HG03039 (cell line): ENCODE results near the gene CTDSPL.
"Not testable (repeated sequence)": the region's sequence is repeated elsewhere in the genome, so short reads cannot be mapped to it uniquely, and the experiment has no call there.

Experiments
- ATAC-seq: cut with Tn5 transposase; IDR thresholded peaks from one replicate; pipeline ENCODE4 v1.9.1; 2021; ENCODE audit warnings: mild to moderate bottlenecking, moderate library complexity; ENCODE audit not compliant: unreplicated experiment

The CTDSPL gene, protein sequence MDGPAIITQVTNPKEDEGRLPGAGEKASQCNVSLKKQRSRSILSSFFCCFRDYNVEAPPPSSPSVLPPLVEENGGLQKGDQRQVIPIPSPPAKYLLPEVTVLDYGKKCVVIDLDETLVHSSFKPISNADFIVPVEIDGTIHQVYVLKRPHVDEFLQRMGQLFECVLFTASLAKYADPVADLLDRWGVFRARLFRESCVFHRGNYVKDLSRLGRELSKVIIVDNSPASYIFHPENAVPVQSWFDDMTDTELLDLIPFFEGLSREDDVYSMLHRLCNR

DNA sequence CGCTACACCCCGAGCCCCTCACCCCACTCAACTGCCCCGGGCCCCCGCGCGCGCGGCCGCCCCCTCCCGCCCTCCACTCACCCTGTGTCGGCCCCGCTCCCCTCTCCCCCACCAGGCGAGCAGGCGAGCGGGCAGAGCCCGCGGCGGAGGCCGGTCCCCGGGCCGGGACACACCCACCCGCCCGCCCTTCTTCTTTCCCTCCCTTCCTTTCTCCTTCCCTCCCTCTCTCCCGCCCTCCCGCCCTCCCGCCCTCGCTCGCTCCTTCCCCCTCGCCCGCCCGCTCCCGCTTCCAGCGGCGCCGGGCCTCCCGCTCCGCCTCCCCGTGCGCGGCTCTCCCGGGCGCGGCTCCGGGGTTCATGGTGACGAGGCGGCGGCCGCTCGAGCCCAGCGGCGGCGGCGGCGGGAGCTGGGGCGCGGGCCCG is at the start of gene CTDSPL:
Gene CTDSPL (plus strand): TSS at position 261 of the 422 bp plus-strand sequence. CDS start 320 bp downstream, outside the sequence.
- ATAC-seq = no peak

- ATAC-seq = no peak
These were observed 49.2 kb upstream of the CTDSPL start for GRCh38 chr3:37812499-37812896.

DNA sequence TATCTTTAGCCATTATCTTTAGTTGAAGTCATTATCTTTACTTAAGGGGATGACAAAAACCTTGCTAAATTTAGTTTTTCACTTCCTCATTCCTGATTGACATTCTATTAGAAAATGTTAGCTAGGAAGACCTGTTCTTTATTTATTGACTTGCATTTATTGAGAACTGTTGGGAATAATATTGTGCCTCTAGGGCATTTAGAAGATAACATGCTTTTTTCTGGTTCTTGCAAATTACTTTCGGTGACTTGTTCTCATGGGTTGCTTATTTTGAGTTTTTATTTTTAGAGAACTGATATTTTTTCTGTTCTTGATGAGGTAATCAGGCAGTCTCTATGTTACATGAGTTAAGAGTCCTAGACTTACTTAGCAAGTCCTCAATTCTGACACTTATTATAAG is 48.3 kb upstream of the CTDSPL start:
- ATAC-seq = no peak

- no peak for ATAC-seq
These were observed 47.1 kb upstream of the CTDSPL start for GRCh38 chr3:37814547-37814946.

DNA sequence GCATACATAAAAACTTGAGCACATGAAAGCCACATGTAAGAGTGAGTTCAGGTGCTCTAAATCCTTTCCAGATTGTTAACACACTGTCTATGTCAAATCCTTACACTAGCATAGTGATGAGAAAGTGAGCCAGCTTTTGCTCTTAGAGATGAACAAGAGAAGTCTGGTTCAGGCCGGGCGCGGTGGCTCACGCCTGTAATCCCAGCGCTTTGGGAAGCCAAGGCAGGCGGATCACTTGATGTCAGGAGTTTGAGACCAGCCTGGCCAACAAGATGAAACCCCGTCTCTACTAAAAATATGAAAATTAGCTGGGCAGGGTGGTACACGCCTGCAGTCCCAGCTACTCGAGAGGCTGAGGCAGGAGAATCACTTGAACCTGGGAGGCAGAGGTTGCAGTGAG is 46.5 kb upstream of the CTDSPL start:
- not testable (repeated sequence) for ATAC-seq

- no peak for ATAC-seq
These were observed 45.4 kb upstream of the CTDSPL start for GRCh38 chr3:37816271-37816670.

DNA sequence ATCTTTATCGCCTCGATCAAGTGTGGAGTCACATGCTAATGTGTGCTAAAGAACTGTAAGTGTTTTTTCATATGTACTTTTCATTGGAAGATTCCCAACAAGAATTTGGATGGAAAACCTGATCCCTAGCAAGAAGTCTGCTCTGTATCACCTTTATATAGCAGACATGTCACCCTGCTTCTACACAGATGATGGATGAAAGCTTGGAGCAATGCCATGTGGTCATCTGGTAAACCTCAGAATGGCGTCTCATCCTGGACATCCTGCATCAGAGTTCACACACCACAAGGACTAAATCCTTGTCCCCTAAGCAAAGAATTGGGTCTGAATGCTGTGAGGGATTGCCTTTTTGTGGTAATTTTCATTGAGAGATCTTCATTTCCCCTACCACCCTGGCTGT is 42.1 kb upstream of the CTDSPL start:
- no peak for ATAC-seq

GRCh38 chr3:37820286-37820685 is 41.4 kb upstream of the CTDSPL start:
- no peak for ATAC-seq

DNA sequence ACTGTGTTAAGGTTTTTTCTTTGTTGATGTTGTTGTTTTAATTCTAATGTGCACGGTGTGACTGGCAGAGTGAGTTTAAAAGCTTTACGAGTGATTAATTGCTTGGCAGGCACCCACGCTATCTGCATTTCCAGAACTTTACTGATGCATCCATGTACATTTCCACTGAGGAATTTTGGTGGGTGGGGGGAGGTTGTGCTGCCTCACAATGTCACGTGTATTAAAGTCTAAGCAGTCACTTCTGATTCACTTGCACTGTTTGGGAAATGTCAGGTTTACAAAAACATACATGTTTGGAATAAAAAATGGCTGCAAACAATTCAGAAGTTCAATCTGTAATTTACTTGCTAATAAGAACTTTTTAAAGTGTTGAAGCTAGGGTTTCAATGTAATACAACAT is 38.5 kb upstream of the CTDSPL start:
- ATAC-seq = no peak

DNA sequence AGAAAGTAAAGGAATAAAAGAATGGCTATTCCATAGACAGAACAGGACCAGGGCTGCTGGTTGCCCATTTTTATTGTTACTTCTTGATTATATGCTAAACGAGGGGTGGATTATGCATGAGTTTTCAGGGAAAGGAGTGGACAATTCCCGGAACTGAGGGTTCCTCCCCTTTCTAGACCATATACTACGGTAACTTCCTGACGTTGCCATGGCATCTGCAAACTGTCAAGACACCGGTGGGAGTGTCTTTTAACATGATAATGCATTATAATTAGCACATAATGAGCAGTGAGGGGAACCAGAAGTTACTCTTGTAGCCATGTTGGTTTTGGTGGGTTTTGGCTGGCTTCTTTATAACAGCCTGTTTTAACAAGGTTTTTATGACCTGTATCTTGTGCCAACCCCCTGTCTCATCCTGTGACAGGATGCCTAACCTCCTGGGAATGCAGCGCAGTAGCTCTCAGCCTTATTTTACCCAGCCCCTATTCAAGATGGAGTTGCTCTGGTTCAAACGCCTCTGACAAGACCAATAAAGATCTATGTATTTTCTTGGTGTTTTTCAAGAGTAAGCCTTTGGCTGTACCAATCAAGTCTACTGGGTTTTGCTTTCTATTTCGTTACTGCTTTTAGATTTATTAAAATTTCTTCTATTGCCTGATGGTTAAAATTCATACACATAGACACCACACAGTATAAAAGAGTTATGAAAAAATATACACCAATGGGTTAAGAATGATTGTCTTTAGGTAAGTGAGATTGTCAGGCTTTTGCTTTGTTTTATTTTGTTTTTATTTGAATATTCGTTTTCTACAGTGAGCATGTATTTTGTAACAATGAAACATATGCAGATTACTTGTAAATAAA is 37.4 kb upstream of the CTDSPL start:
- no peak for ATAC-seq

GRCh38 chr3:37824954-37825328 is 36.7 kb upstream of the CTDSPL start:
- ATAC-seq = no peak

GRCh38 chr3:37825744-37826400 is 35.8 kb upstream of the CTDSPL start:
- no peak for ATAC-seq

- ATAC-seq = no peak
These were observed 35.2 kb upstream of the CTDSPL start for GRCh38 chr3:37826502-37826901.

DNA sequence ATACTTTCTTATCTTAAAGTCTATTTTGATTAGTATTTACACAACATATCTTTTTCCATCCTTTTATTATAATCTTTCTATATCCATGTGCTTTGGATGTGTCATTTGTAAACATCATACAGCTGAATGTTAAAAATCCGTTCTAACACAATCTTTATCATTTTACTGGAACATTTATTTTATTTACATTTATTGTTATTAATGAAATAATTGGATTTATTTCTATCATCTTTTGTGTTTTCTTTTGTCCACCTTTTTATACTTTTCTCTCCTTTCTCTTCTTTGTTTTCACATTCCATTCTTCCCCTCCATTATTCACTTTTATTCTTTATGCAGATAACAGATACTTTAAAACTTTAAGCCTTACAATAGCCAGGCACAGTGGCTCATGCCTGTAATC is 34.7 kb upstream of the CTDSPL start:
- ATAC-seq = no peak

DNA sequence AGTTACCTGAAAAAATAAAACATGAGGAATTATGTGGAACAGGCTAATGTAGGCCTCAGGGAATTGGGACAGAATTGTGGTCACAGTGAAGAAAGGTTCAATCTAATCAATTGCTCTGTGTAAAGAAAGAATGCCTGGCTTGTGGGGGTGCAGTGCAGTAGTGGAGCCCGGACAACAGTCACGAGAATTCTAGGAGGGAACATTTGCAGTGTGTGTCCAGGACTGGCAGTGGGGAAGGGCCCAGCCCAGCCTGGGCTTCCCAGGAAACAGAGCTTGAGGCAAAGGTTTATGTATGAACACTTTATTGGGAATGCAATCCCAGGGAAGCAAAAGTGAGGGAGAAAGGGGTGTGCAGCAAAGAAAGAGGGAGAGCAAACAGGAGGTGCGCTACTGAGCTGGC is 29.2 kb upstream of the CTDSPL start:
- ATAC-seq = no peak

GRCh38 chr3:37833302-37834186 is 28.1 kb upstream of the CTDSPL start:
- ATAC-seq = no peak

GRCh38 chr3:37836589-37836988 is 25.1 kb upstream of the CTDSPL start:
- ATAC-seq = no peak

- no peak for ATAC-seq
These were observed 14.0 kb upstream of the CTDSPL start for GRCh38 chr3:37847689-37848088.

DNA sequence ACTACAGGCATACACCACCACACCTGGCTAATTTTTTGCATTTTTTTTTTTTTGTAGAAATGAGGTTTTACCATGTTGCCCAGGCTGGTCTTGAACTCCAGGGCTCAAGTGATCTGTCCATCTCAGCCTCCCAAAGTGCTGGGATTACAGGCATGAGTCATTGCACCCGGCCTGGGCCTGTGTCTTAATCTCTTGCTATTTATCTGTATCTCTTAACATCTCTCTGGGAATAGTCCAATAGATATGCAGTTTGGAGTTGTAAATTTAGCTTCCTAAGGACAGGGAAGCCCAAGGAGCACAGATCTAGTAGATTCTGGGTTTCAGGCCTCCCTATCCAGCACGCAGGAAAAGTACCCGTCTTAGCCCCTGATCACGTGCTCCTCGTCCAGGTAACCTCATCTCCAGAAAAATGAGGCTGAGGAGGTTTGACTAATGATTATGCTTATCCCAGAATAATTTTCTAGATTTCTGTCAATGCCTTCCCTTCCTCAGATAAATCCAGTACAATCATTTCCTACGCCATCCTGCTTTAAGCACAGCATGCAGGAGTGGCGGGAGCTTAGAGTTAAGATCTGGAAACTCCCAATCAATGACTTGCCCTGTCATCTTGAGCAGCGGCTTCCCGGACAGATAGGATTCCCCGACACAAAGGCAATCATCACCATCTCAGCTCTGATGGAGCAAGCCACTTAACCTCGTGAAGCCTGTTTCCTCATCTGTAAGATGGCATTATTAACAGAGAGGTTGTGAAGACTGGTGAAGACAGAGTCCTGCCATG is 12.3 kb upstream of the CTDSPL start:
- ATAC-seq = no peak

DNA sequence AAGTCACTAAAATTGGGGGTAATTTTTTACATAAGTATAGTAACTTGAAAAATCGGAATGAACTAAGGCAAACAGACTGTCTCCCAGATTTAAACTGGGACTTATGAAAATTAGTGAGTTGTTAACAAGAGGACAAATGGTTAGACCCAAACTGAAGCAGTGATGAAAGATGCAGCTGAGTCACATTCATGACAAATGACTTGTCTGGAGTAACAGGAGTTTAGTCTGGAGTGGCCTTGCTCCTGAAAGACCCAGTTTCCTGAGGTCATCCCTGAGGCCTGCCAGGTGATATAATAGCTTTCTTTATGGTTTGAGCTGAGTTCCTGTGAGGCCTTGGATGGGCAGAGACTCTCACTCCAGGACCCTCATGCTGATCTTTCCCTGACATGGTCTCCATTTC is 9.6 kb upstream of the CTDSPL start:
- ATAC-seq = no peak
